ENCODE measurements around the gene GRAMD1A. TPM values are rescaled to one million over a fixed set of nuclear protein-coding genes. Genes with fewer than 3 reads are reported as not detected.
A peak's percentile ranks its signal among the peaks of the same experiment; 100 is the strongest.
"Not testable (repeated sequence)": the region's sequence is repeated elsewhere in the genome, so short reads cannot be mapped to it uniquely, and the experiment has no call there.

Gene GRAMD1A
- total RNA-seq, 2 donors from 2014 or later: 123 to 183 TPM

DNA sequence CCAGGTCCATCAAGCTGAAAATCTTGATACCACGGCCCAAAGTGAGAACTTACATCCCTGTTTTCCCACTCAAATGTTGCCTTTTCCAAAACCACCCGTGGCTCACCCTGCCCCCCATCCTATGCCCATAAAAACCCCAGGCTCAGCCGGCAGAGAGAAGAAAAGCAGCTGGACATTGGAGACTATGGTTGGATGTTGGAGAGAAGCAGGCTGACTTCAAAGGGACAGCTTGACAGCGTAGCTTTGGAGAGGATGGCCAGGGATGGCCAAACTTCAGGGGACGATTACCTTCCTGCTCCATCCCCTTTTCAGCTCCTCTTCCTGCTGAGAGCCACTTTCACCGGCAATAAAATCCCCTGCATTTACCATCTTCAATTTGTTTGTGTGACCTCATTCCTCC is 32.6 kb upstream of the GRAMD1A start:
- Mint-ChIP-seq H3K36me3 (ENCODE audit: low read depth) (peaks cover 8% of the 10 kb centered on the region), H3K27ac (no peak overlapping the region), H3K27me3 (no peaks in the 10 kb centered on the region), H3K4me3 (no peak overlapping the region), H3K4me1 (peaks cover 7% of the 10 kb centered on the region), H3K9me3 (peaks cover 5% of the 10 kb centered on the region)
- no peak for ATAC-seq (replicated peaks)

GRCh38 chr19:34969721-34970120 is 30.4 kb upstream of the GRAMD1A start:
- ATAC-seq (replicated peaks): no peak
- no peaks in the 10 kb centered on the region for H3K36me3 Mint-ChIP-seq (ENCODE audit: low read depth)
- H3K4me3 Mint-ChIP-seq: no peak overlapping the region
- H3K4me1 Mint-ChIP-seq: peaks cover 2% of the 10 kb centered on the region
- no peaks in the 10 kb centered on the region for H3K9me3 Mint-ChIP-seq
- H3K27me3 Mint-ChIP-seq: no peaks in the 10 kb centered on the region
- H3K27ac Mint-ChIP-seq: no peak overlapping the region

DNA sequence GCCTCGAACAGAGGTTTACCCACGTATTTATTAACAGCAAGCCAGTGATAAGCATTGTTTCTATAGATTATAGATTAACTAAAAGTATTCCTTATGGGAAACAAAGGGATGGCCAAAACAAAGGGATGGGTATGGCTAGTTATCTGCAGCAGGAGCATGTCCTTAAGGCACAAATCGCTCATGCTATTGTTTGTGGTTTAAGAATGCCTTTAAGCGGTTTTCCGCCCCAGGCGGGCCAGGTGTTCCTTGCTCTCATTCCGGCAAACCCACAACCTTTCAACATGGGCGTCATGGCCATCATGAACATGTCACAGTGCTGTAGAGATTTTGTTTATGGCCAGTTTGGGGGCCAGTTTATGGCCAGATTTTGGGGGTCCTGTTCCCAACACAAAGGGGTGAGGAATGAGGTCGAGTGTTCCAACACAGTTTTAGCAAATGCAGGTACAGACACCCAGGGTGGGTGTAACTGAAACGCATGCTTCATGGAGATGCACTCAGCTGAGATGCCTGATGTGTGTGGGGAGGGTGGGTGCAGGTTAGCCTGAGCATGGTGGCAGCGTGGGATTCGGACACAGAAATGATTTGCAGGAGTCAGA is 29.8 kb upstream of the GRAMD1A start:
- H3K9me3 Mint-ChIP-seq, H3K4me1 Mint-ChIP-seq: not testable (repeated sequence)

GRCh38 chr19:34972163-34972705 is 27.9 kb upstream of the GRAMD1A start:
- Mint-ChIP-seq H3K9me3 (peaks cover 5% of the 10 kb centered on the region), H3K27ac (no peak overlapping the region), H3K4me3 (no peak overlapping the region), H3K27me3 (no peaks in the 10 kb centered on the region), H3K4me1 (peaks cover 13% of the 10 kb centered on the region), H3K36me3 (ENCODE audit: low read depth) (no peaks in the 10 kb centered on the region)
- ATAC-seq (replicated peaks): no peak

More for the DNA sequence above, 29.8 kb upstream of the GRAMD1A start:
- not testable (repeated sequence) for H3K4me3 Mint-ChIP-seq; H3K27ac Mint-ChIP-seq; ATAC-seq (replicated peaks); H3K27me3 Mint-ChIP-seq; H3K36me3 Mint-ChIP-seq (ENCODE audit: low read depth)

DNA sequence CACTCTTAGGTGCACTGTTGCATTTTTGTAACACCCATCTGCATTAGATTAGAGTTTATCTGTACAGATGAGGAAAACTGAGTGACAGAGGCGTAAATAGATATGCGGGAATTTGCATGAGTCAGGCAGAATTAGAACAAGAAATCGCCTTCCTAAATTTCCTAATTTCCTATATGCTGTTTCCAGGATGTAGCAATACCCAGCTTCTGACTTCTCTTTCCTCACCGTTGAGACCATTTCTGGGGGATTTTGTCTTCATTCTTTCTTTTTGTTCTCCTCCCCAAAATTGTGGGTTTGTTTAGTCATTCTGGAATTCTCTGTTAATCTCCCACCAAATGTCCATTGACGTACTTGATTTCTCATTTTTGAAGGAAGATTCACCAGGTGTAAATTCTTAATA is 25.5 kb upstream of the GRAMD1A start:
- Mint-ChIP-seq H3K27me3 (no peaks in the 10 kb centered on the region), H3K4me1 (peaks cover 13% of the 10 kb centered on the region), H3K36me3 (ENCODE audit: low read depth) (no peaks in the 10 kb centered on the region), H3K27ac (peak overlapping the region; percentile 0), H3K4me3 (peak overlapping the region; percentile 65), H3K9me3 (peaks cover 5% of the 10 kb centered on the region)
- no peak for ATAC-seq (replicated peaks)

DNA sequence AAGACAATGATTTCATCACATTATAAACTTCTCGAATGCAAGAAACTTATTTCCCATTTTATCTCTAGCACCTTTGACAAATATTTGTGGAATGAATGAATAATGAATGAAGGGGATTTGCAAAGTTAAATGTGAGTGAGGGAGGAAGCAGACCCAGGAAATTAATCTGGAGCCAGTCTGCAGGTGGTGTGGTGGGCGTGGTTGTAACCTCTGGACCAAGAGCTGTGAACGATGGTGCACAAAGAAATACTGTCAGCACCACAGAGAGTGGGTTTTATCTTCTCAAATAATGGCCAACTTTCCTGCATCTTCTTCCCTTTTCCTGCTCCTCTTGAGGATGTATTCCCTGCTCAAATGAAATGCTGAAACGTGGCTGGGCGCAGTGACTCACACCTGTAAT is 25.1 kb upstream of the GRAMD1A start:
- Mint-ChIP-seq H3K36me3 (ENCODE audit: low read depth) (no peaks in the 10 kb centered on the region), H3K27ac (peak overlapping the region; percentile 0), H3K4me3 (peak overlapping the region; percentile 65), H3K9me3 (peaks cover 5% of the 10 kb centered on the region), H3K27me3 (no peaks in the 10 kb centered on the region), H3K4me1 (peaks cover 13% of the 10 kb centered on the region)
- no peak for ATAC-seq (replicated peaks)

DNA sequence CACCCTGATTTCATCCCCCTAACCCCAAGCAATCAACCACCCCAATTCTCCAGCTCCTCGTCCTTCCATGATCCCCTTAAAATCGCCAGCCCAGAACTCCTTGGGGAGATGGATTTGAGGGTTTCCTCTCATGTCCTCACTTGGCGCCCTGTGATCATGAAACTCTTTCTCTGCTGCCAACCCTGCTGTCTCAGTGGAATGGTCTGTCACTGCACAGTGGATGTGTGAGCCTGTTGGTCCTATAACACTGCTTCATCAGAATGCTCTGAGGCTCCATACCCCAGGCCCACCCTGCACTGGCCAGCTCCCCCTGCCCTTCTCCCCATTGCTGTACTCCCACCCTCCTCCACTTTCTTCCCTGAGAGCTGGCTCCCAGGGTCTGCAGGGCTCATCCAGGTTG is 23.5 kb upstream of the GRAMD1A start:
- Mint-ChIP-seq H3K36me3 (ENCODE audit: low read depth) (no peaks in the 10 kb centered on the region), H3K4me1 (peaks cover 13% of the 10 kb centered on the region), H3K27me3 (no peaks in the 10 kb centered on the region), H3K9me3 (peaks cover 5% of the 10 kb centered on the region), H3K4me3 (no peak overlapping the region), H3K27ac (peak overlapping the region; percentile 0)
- no peak for ATAC-seq (replicated peaks)

GRCh38 chr19:34979819-34980640 is 20.1 kb upstream of the GRAMD1A start:
- Mint-ChIP-seq H3K36me3 (ENCODE audit: low read depth) (no peaks in the 10 kb centered on the region), H3K27me3 (no peaks in the 10 kb centered on the region), H3K9me3 (peaks cover 5% of the 10 kb centered on the region), H3K4me3 (no peak overlapping the region), H3K4me1 (peaks cover 8% of the 10 kb centered on the region), H3K27ac (no peak overlapping the region)
- no peak for ATAC-seq (replicated peaks)

DNA sequence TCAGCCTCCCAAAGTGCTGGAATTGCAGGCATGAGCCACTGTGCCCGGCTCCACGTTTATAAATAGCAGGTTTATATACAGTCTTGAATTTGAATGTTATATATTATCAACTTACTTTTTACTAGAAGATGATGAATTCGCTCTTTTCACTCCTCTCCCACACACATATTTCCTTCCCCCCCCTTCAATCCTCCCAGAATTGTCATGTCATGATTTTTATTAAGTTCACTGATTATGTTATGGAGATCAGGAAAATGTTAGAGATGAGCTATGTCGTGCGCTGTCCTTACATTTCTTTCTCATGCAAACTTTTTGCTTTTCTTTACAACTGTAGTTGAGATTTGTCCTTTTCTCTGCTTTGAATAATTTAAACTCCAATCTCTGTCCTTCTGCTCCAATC is 17.8 kb upstream of the GRAMD1A start:
- ATAC-seq (replicated peaks): no peak
- H3K4me1 Mint-ChIP-seq: peaks cover 11% of the 10 kb centered on the region

GRCh38 chr19:34983786-34984185 is 16.3 kb upstream of the GRAMD1A start:
- H3K9me3 Mint-ChIP-seq: no peaks in the 10 kb centered on the region
- no peak for ATAC-seq (replicated peaks)
- H3K27me3 Mint-ChIP-seq: no peaks in the 10 kb centered on the region
- H3K4me3 Mint-ChIP-seq: no peak overlapping the region
- no peaks in the 10 kb centered on the region for H3K36me3 Mint-ChIP-seq (ENCODE audit: low read depth)
- H3K27ac Mint-ChIP-seq: no peak overlapping the region
- H3K4me1 Mint-ChIP-seq: peaks cover 15% of the 10 kb centered on the region

More for the DNA sequence above, 17.8 kb upstream of the GRAMD1A start:
- H3K27ac Mint-ChIP-seq: no peak overlapping the region
- H3K36me3 Mint-ChIP-seq (ENCODE audit: low read depth): no peaks in the 10 kb centered on the region
- no peak overlapping the region for H3K4me3 Mint-ChIP-seq
- H3K9me3 Mint-ChIP-seq: no peaks in the 10 kb centered on the region
- no peaks in the 10 kb centered on the region for H3K27me3 Mint-ChIP-seq

DNA sequence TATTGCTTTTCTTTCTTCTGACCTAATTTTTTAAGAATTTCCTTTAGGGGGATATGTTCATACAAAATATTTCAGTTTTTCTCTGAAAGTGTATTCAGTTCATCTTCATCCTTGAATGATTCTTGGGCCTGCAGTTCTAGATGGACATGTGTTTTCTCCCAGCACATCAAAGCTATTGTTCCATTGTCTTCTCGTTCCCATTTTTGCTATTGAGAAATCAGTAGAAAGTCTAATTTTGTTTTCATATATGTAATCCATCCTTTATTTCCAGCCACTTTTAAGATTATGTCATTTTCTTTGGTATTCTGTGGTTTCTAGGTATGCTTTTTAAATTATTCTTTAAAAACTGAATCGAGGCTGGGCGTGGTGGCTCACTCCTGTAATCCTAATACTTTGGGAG is 15.8 kb upstream of the GRAMD1A start:
- no peaks in the 10 kb centered on the region for H3K9me3 Mint-ChIP-seq
- no peak overlapping the region for H3K4me3 Mint-ChIP-seq
- no peak overlapping the region for H3K27ac Mint-ChIP-seq
- H3K36me3 Mint-ChIP-seq (ENCODE audit: low read depth): no peaks in the 10 kb centered on the region
- no peaks in the 10 kb centered on the region for H3K27me3 Mint-ChIP-seq
- no peak for ATAC-seq (replicated peaks)
- peaks cover 15% of the 10 kb centered on the region for H3K4me1 Mint-ChIP-seq

- Mint-ChIP-seq H3K36me3 (ENCODE audit: low read depth) (peaks cover 2% of the 10 kb centered on the region), H3K4me3 (peak overlapping the region; percentile 75), H3K9me3 (no peaks in the 10 kb centered on the region), H3K27me3 (no peaks in the 10 kb centered on the region), H3K4me1 (peaks cover 20% of the 10 kb centered on the region), H3K27ac (peak overlapping the region; percentile 83)
- ATAC-seq (replicated peaks): peak; percentile 36
Measured at GRCh38 chr19:34985249-34986022, 14.7 kb upstream of the GRAMD1A start.

- Mint-ChIP-seq H3K9me3 (no peaks in the 10 kb centered on the region), H3K4me1 (peaks cover 36% of the 10 kb centered on the region), H3K4me3 (peak overlapping the region; percentile 70), H3K36me3 (ENCODE audit: low read depth) (peaks cover 7% of the 10 kb centered on the region), H3K27me3 (no peaks in the 10 kb centered on the region), H3K27ac (no peak overlapping the region)
- no peak for ATAC-seq (replicated peaks)
Measured at GRCh38 chr19:34988119-34988518, 12.0 kb upstream of the GRAMD1A start.

GRCh38 chr19:34989298-34989697 is 10.8 kb upstream of the GRAMD1A start:
- H3K4me3 Mint-ChIP-seq: peak overlapping the region; percentile 70
- H3K27ac Mint-ChIP-seq: peak overlapping the region; percentile 85
- H3K27me3 Mint-ChIP-seq: no peaks in the 10 kb centered on the region
- no peaks in the 10 kb centered on the region for H3K9me3 Mint-ChIP-seq
- H3K4me1 Mint-ChIP-seq: peaks cover 36% of the 10 kb centered on the region
- H3K36me3 Mint-ChIP-seq (ENCODE audit: low read depth): peaks cover 7% of the 10 kb centered on the region
- ATAC-seq (replicated peaks): peak; percentile 25

All from activated T-helper 17 cell treated with anti-CD3 and anti-CD28 coated beads, Interleukin-2, amount 50 U/mL, for 72 hours (primary cell).